GM21381 (cell line): ENCODE measurements around the gene RBM15B.

Source experiments
- ATAC-seq: cut with Tn5 transposase; IDR thresholded peaks from one replicate; pipeline ENCODE4 v1.9.1; 2021; ENCODE audit warnings: mild to moderate bottlenecking, moderate library complexity; ENCODE audit not compliant: unreplicated experiment

RBM15B gene

GRCh38 chr3:51391566-51392354, 675 bp downstream of the RBM15B start:
- ATAC-seq = peak; percentile 21

GRCh38 chr3:51392355-51393133, 1.5 kb downstream of the RBM15B start:
- ATAC-seq = no peak

GRCh38 chr3:51393134-51393495, 2.0 kb downstream of the RBM15B start:
- no peak for ATAC-seq

- no peak for ATAC-seq
These were observed 2.5 kb downstream of the RBM15B start for GRCh38 chr3:51393564-51393963.

DNA sequence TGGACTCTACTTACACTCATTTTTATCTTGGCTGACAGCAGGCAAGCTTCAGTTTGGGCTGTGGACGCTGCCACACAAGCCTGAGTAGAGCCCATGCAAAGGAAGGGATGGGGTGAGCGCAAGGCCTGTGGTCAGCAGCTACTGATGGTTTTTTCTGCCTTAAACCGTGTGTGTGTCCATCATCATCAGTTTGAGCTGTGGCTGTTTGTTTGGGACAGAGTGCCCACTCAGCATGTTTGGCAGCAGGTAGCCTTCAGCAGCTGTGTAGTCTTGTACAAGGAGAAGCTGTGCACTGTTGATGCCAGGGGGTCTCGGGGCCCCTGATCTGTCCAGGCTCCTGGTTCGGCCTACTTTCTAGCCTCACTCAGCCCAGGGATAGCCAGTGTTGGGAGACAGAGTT, 3.5 kb downstream of the RBM15B start:
- ATAC-seq = no peak

DNA sequence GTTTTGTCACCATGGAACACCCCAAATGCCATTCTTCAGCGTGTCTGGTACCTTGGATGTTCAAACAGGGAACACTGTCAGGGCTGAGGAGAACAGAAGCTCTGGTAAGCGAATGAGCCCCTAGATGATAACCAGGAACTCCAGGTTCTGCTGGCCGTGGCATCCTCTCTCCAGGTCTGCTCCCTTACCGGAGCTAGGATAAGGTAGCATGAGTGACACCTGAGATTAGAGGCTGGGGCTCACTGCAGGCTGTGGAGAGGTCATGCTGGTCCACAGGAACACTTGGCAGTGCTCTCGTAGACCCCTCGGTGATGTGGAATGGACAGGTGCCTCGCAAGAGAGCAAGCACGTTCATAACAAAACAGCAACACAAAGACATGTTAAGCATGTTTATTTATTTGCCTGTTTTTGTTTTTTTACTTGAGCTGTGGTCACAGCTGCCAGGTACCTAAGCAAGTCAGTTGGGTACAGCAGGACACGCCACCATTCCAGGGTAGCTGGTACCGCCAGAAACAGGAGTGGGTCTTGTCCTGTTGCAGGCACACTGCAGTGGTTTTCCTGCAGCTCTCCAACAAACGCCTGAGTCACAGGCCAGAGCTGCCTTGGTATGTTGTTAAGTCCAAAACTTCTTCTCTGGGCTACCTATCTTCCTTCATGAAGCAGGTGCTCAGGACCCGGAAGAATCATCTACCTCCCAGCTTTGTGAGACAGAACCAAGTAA, 4.6 kb downstream of the RBM15B start:
- no peak for ATAC-seq

GRCh38 chr3:51396401-51396800, 5.3 kb downstream of the RBM15B start:
- ATAC-seq = no peak

DNA sequence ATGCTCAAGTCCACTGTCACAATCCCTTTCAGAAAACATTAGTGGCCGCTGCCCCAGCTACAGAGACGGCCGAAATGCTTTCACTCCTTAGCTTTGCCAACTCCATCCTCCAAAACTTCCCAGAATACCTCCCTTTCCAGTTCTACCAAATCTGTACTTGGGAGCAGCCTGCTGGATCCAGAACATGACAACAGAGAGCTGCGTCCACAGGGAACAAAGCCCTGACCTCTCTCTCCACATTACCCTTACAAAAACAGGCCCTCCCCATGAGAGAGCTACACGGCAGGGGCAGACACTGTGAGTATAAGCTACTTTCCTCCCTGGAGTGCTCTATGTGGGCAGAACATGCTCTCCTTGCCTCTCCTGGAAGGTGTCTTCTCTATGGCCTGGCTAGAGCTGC, 6.3 kb downstream of the RBM15B start:
- no peak for ATAC-seq

GRCh38 chr3:51398595-51399310, 7.7 kb downstream of the RBM15B start:
- no peak for ATAC-seq

DNA sequence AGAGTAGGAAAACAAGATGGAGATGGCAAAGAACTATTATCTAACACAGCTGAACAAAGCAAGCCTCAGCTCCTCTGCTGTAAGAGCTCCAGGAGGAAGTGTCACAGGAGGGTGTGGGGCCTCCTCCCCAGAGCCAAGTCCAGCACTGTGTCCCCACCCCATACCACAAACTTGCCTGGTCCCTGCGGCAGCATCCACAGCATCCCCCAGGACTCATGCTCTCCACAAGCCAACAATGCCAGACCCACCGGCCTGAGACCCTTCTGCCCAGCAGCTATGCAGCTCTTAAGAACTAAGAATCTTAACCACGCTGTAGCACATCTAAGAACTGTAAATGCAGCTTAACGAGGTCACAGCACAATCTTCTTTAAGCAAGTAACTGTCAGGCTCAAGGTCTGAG, 9.1 kb downstream of the RBM15B start:
- ATAC-seq = no peak

DNA sequence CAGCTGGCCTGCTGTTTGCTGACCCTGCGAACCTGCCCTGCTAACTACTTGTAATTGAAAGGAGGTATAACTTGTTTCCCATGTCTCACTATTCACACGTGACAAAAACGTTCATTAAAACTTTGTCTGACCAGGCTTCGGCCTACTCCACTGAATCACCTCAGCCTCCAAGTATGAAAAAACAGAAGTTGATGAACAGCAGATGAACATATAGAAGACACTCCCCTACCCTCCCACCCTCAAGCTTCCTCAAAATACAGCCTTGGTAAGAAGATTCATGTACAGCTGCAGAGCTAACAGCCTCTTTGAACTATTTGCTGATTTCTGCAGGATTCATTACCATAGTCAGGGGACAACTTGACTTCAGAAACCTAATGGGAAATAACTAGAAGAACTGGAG, 10.7 kb downstream of the RBM15B start:
- ATAC-seq = no peak

DNA sequence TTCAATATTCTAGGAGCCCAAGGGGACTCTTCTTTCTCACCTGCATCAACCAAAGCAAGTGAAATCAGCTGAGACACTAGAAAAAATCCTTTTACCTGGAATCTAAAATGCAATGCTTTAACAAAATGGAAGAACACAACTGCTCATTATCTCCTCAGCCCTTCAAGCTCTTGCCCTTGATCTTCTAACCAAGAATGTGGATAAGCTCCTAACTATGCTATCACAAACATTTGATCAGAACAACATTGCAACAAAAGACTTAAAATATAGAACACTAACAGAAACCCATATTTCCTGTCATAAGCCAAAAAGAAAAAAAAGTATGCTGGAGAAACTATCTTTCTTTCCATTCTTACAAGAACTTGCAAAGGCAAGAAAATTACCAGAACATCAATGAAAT, 12.6 kb downstream of the RBM15B start:
- no peak for ATAC-seq

- ATAC-seq = no peak
These were observed 16.9 kb downstream of the RBM15B start for GRCh38 chr3:51408021-51408420.

DNA sequence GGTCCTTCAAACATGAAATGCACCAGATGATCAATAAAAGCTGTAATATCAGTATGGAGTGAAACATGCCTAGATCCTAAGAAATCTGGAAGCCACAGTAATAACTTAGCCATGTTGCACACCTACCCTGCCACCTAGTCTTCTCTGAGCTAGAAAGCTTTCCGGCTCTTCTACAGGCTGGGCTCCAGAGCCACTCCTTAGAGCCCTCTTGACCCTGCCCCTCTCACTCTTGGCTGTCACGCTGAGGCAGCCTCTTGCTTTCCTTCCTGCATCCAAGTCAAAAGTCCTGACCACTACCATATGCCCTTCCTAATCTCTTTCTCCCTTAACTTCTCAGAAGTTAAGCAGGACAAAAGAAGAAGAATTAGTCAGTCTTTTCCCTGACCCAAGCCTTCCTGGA, 17.7 kb downstream of the RBM15B start:
- ATAC-seq = no peak

- ATAC-seq = no peak
These were observed 31.1 kb downstream of the RBM15B start for GRCh38 chr3:51422211-51422610.

GRCh38 chr3:51426921-51427320, 35.8 kb downstream of the RBM15B start:
- ATAC-seq = no peak

GRCh38 chr3:51429138-51429537, 38.1 kb downstream of the RBM15B start:
- no peak for ATAC-seq

GRCh38 chr3:51434110-51434509, 43.0 kb downstream of the RBM15B start:
- ATAC-seq = no peak

DNA sequence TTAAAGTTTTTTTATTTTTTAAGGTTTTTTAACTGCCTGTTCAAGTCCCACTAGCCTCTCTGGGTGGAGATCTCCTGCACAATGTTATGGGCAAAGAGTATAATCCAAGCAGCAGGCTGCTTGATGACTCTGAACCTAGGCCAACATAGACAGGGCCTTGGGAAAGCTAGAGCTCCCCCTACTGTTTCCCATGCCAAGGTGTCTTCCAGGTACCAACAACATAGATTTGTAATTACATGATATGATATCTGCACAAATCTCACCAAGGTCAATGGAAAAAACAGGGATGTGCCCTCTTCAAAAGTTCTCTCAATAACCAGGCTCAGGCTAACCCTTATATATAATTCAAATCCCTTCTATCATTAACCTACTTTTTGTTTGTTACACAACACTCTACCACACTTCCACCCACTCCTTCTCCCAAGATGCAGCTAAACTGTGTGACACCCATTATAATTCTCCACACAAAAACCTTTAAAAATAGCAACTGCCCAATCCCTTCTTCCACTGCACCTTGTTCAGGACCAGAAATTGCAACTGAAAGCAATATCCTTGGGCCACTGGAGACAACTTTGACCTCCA, 43.8 kb downstream of the RBM15B start:
- ATAC-seq = no peak

DNA sequence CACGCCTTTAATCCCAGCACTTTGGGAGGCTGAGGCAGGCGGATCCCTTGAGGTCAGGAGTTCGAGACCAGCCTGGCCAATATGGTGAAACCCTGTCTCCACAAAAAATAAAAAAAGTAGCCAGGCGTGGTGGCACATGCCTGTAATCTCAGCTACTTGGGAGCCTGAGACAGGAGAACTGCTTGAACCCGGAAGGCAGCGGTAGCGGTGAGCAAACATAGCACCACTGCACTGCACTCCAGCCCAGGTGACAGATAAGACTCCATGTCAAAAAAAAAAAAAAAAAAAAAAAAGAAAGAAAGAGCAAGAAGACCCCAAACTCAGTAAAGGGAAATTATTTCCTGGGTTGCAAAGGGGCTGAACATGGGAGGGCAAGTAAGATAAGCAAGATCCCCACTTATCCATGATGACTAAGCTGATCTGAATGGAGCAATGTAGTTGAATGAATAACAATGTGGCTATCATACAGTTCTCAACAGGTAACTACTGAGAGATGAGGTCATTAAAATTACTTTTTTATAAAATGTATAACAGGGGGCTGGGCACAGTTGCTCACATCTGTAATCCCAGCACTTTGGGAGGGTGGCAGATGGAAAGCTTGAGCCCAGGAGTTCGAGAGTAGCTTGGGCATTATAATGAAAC, 46.0 kb downstream of the RBM15B start:
- ATAC-seq = no peak
